WI38 (cell line): ENCODE results near the gene CYB5R3.

Experiments
- H3K4me3 ChIP-seq: 2 replicates; pipeline ENCODE4 v1.5.1; 2011; ENCODE audit warnings: low read depth, mild to moderate bottlenecking, control low read depth, low read length
- CTCF ChIP-seq: IDR thresholded peaks from 2 replicates; pipeline ENCODE4 v1.5.1; 2012; ENCODE audit warnings: low read depth, mild to moderate bottlenecking, control low read depth, low read length

The CYB5R3 gene

GRCh38 chr22:42601879-42602465 lies 47.2 kb downstream of the CYB5R3 start:
- no peak overlapping the region for H3K4me3 ChIP-seq
- TF ChIP-seq CTCF = no peak

- H3K4me3 ChIP-seq = no peak overlapping the region
- no peak for TF ChIP-seq CTCF
Measured at GRCh38 chr22:42596863-42597530, 52.2 kb downstream of the CYB5R3 start.

- TF ChIP-seq CTCF = no peak
- H3K4me3 ChIP-seq = no peak overlapping the region
Measured at GRCh38 chr22:42596336-42596735, 52.9 kb downstream of the CYB5R3 start.

- no peak overlapping the region for H3K4me3 ChIP-seq
- no peak for TF ChIP-seq CTCF
Measured at GRCh38 chr22:42595434-42595833, 53.8 kb downstream of the CYB5R3 start.

- TF ChIP-seq CTCF = no peak
- no peak overlapping the region for H3K4me3 ChIP-seq
Measured at GRCh38 chr22:42591987-42592386, 57.2 kb downstream of the CYB5R3 start.

- TF ChIP-seq CTCF = no peak
- no peak overlapping the region for H3K4me3 ChIP-seq
Measured at GRCh38 chr22:42587588-42588175, 61.5 kb downstream of the CYB5R3 start.

GRCh38 chr22:42586381-42586780 lies 62.8 kb downstream of the CYB5R3 start:
- H3K4me3 ChIP-seq = no peak overlapping the region
- TF ChIP-seq CTCF = no peak
